Measurements from ENCODE around the gene L2HGDH. TPM values are rescaled to one million over a fixed set of nuclear protein-coding genes. Genes with fewer than 3 reads are reported as not detected.
A peak's percentile ranks its signal among the peaks of the same experiment; 100 is the strongest.

Gene L2HGDH
- total RNA-seq, 6 experiments from 2014 or later = 6.1 to 11.1 (median 6.9) TPM

DNA sequence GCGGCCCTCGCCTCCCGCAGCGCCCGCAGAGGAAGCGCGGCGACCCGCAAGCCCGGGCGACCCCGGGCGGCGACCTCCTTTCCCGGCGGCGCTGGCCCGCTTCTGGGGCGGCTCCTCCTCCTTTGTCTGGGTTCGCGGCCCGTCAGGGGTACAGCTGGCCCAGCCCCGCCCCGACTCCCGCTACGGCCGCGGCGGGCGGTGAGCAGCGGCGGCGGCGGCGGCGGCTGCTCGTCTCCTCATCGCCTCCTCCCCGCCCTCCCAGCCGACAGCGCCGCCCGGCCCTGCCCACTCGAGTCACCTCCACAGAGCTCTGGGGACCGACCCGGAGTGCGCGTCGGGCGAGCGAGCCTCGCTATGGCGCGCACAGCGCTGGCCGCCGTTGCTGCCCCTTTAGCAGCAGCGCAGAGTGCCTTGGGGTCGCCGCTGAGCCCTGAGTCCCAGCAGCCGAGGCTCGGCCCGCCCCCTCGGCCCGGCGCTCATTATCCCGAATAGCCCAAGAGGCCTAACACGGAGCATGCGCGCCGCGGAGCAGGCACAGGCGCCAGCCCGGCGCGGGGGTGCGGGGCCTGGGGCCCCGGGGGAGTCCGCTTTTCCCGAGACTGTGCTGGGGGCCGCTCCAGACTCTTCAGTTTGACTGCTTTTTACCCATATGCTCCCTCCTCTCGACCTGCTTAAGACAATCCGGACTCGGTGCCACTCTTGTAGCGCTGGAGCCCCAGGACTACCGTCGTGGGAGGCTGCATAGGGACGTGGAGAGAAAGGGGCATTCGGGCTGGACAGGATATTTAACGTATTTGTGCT is 80.4 kb downstream of the L2HGDH start, which contains the start of gene SOS2:
Gene SOS2, minus strand, starts transcription at position 104 of the 801 bp plus-strand sequence. CDS start 295 bp downstream, outside the sequence.
- H3K4me1 ChIP-seq = peaks cover 0 to 20% (median 6%) of the 10 kb centered on the region in 4 donors
- peak; percentile 91 to 97 (median 94) for ATAC-seq
- WGBS (ENCODE audit: insufficient coverage, low coverage, low lambda C conversion rate, missing lambda C conversion rate) = 0% methylated on average over 11 of the region's 90 CpGs
- H3K9me3 ChIP-seq = no peaks in the 10 kb centered on the region
- peak; percentile 92 to 93 (median 92) for DNase-seq
- H3K4me3 ChIP-seq = peak within 1 kb of the TSS; percentile 66 to 95 (median 76)
- peak within 1 kb of the TSS; percentile 77 to 97 (median 92) for H3K27ac ChIP-seq
- intact Hi-C loops (cut with DNase I) = no loop called here
- no peaks in the 10 kb centered on the region for H3K36me3 ChIP-seq
- H3K27me3 ChIP-seq = no peaks in the 10 kb centered on the region
- TF ChIP-seq CTCF (IDR thresholded peaks at IDR 0.05) = peak in 1 of 4 donors; percentile 8
- peak; percentile 95 for TF ChIP-seq POLR2A (IDR thresholded peaks at IDR 0.05)

GRCh38 chr14:50230701-50231474 is 81.1 kb downstream of the L2HGDH start:
- TF ChIP-seq CTCF (IDR thresholded peaks at IDR 0.05) (peak in 1 of 4 donors; percentile 2), POLR2A (IDR thresholded peaks at IDR 0.05) (no peak)
- H3K27ac ChIP-seq = peak overlapping the region; percentile 77 to 97 (median 92)
- H3K4me1 ChIP-seq = peaks cover 0 to 27% (median 8%) of the 10 kb centered on the region in 4 donors
- H3K4me3 ChIP-seq = peak overlapping the region; percentile 66 to 95 (median 76)
- H3K27me3 ChIP-seq = no peaks in the 10 kb centered on the region
- H3K9me3 ChIP-seq = no peaks in the 10 kb centered on the region
- H3K36me3 ChIP-seq = no peaks in the 10 kb centered on the region
- intact Hi-C loops (cut with DNase I) = no loop called here
- ATAC-seq (peak; percentile 31 to 55 (median 46)), DNase-seq (peak; percentile 68 to 76 (median 74))
- 0% methylated on average over 35 of the region's 64 CpGs for WGBS (ENCODE audit: insufficient coverage, low coverage, low lambda C conversion rate, missing lambda C conversion rate)

DNA sequence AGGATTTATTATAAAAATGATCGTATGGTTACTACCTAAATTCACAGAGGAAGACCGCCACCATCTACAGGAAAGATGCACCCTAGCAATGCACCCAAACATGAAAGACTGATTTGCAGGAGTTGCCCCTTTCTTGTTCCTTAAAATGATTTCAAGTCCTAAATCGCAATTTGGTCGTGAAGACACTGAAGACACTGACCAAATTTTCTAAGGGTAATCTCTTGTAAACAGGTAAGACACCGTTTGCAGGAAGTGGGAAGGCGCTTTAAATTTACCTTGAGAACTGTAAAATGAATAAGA is 81.7 kb downstream of the L2HGDH start:
- 2% methylated on average over 6 of the region's 6 CpGs for WGBS (ENCODE audit: insufficient coverage, low coverage, low lambda C conversion rate, missing lambda C conversion rate)
- Histone ChIP-seq H3K36me3 (no peaks in the 10 kb centered on the region), H3K4me3 (peak overlapping the region; percentile 66 to 95 (median 76)), H3K27ac (peak overlapping the region; percentile 77 to 97 (median 92)), H3K27me3 (no peaks in the 10 kb centered on the region), H3K4me1 (peaks cover 0 to 31% (median 10%) of the 10 kb centered on the region in 4 donors), H3K9me3 (no peaks in the 10 kb centered on the region)
- TF ChIP-seq CTCF (IDR thresholded peaks at IDR 0.05) (no peak), POLR2A (IDR thresholded peaks at IDR 0.05) (no peak)
- intact Hi-C loops (cut with DNase I) = no loop called here
- DNase-seq (no peak), ATAC-seq (no peak)

- intact Hi-C loops (cut with DNase I) = no loop called here
- Histone ChIP-seq H3K36me3 (no peaks in the 10 kb centered on the region), H3K27ac (peak overlapping the region in 2 of 3 donors; percentile 77 to 92), H3K27me3 (no peaks in the 10 kb centered on the region), H3K9me3 (no peaks in the 10 kb centered on the region), H3K4me3 (peak overlapping the region; percentile 66 to 95 (median 76)), H3K4me1 (peaks cover 0 to 37% (median 10%) of the 10 kb centered on the region in 4 donors)
- no peak for TF ChIP-seq POLR2A (IDR thresholded peaks at IDR 0.05)
- no peak for TF ChIP-seq CTCF (IDR thresholded peaks at IDR 0.05)
- WGBS (ENCODE audit: insufficient coverage, low coverage, low lambda C conversion rate, missing lambda C conversion rate) = 30% methylated on average over 2 of the region's 2 CpGs
- no peak for DNase-seq
- ATAC-seq = no peak
Measured at GRCh38 chr14:50229681-50230080, 82.3 kb downstream of the L2HGDH start.
